Epidermal melanocyte (primary cell): ENCODE results near the gene STK38L.

Source experiments
- DNase-seq: peaks from one replicate; pipeline ENCODE4 v3.0.0; 2011; ENCODE audit warnings: low spot score; ENCODE audit not compliant: insufficient read length

STK38L gene

DNA sequence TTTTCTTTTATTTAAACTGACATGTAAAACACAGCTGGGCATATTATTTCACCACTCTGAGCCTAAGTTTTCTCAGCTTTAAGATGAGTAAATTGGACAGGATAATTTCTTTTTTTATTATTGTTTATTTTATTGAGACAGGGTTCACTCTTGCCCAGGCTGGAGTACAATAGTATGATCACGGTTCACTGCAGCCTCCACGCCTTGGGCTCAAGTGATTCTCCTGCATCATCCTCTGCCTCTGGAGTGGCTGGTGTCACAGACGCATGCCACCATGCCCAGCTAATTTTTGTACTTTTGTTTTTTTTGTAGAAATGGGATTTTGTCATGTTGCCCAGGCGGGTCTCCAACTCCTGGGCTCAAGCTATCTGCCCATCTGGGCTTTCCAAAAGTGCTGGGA, 101.3 kb downstream of the STK38L start:
- DNase-seq: no peak

DNA sequence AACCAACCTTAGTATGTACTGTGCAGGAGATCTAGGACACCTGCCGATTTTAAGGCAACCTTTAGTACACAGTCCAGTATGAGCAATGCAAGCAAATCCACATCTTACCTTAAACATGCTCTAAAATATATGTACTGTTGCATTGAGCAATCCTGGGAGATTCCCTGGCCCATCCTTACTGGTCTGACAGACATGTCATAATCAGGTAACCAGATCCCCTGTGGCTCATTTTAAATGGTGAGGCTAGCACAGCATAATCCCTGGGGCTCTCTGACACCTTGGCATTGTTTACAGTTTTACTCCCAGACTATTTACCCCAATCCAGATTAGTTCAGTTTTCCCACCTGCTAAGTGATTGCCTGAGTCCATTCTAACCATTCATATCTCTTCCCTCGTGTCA, 103.7 kb downstream of the STK38L start:
- DNase-seq: no peak

DNA sequence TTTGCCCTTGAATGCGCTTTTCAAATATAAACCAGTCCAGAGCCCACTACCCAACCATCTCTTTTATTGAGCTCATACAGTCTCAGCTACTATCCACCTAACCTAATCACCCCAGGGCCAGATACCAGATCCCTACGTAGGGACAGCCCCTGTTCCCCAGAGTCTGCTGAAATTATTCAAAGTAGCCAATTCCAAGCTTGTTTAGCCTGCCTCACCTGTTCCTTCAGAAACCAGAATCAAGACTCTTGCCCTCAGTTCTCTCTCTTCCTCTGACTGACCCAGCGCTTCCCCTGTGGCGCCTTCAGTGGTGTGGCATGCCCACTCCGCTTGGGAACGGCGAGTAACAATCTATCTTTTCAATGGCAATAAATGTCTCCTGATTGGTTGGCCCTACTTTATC, 107.4 kb downstream of the STK38L start:
- DNase-seq: no peak

GRCh38 chr12:27355486-27355885, 111.4 kb downstream of the STK38L start:
- DNase-seq: no peak

DNA sequence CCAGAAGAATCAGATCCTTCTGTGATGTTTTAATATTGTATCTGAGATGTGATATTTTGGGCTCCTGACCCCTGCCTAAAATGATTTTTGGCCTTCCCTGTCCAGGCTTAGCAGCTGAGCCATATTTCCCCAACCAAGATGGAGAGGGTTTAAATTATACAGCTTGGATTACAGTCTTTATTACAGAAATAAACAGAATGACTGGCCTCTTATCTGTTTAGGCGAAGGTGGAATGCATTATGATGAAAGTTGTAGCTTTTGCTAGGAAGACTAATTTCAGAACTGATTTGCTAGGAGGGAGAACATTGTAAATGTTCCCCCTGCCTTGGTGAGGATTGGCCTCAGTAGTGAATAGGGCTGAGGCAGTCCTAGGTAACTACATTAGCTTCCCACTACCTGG, 111.9 kb downstream of the STK38L start:
- no peak for DNase-seq

GRCh38 chr12:27359578-27360340, 115.7 kb downstream of the STK38L start:
- DNase-seq: no peak

GRCh38 chr12:27361372-27361771, 117.3 kb downstream of the STK38L start:
- no peak for DNase-seq

GRCh38 chr12:27366621-27367020, 122.5 kb downstream of the STK38L start:
- no peak for DNase-seq

GRCh38 chr12:27367078-27367477, 123.0 kb downstream of the STK38L start:
- no peak for DNase-seq
